ENCODE data around the gene KNL1.

KNL1 gene

DNA sequence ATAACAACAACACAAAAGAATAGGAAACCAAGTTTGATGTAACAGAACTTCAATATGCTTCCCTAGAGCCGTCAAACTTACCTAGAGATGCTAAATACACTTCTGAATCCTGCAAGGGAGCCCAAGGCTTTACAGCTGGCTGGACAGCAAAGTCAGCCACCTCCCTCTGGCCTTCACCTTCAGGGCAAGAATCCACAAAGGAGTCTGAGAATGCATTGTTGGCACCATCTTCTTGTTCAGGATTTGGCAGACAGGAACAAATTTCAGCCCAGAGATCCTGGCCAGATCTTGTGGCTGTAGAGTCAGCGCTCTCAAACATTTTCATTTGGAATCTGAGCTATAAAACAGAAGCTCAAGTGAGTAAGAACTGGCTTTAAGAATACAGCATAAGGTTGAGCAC is 31.4 kb upstream of the KNL1 start:
- Histone ChIP-seq H3K9me3 (ENCODE audit: insufficient read depth, low read depth, low read length) (no peaks in the 10 kb centered on the region), H3K4ac (ENCODE audit: low read depth, low read length) (no peak overlapping the region), H3K27ac (ENCODE audit: low read depth, low read length) (no peak overlapping the region), H2AK5ac (ENCODE audit: low read length) (no peak overlapping the region), H3K79me2 (ENCODE audit: control insufficient read depth, insufficient read depth, low read length, poor library complexity) (peaks cover 2% of the 10 kb centered on the region), H3K18ac (ENCODE audit: low read length) (no peak overlapping the region), H3K4me3 (ENCODE audit: low read depth, low read length) (no peak overlapping the region), H4K91ac (ENCODE audit: low read depth, low read length) (no peak overlapping the region), H3K36me3 (ENCODE audit: control insufficient read depth in 1 of 2, insufficient read depth in 2 of 2, low read length in 2 of 2) (peaks cover 0 to 3% of the 10 kb centered on the region in 2 experiments), H4K8ac (ENCODE audit: low read depth, low read length) (no peak overlapping the region), H2AFZ (ENCODE audit: insufficient read depth, low read length, poor library complexity) (no peak overlapping the region), H3K23ac (ENCODE audit: low read length) (no peak overlapping the region), H2BK5ac (ENCODE audit: low read depth, low read length, poor library complexity) (no peak overlapping the region), H3K14ac (ENCODE audit: low read length) (no peak overlapping the region), H3K9ac (ENCODE audit: low read length) (no peak overlapping the region), H3K4me2 (ENCODE audit: low read length) (no peak overlapping the region), H3K27me3 (ENCODE audit: insufficient read depth, low read length) (no peaks in the 10 kb centered on the region), H3K79me1 (ENCODE audit: low read length) (peaks cover 4% of the 10 kb centered on the region), H3K4me1 (ENCODE audit: control insufficient read depth in 1 of 2, insufficient read depth in 2 of 2, low read length in 2 of 2) (peaks cover 2% of the 10 kb centered on the region in 2 experiments), H2BK12ac (ENCODE audit: low read length) (no peak overlapping the region), H2BK120ac (ENCODE audit: insufficient read depth, low read length, poor library complexity) (no peak overlapping the region), H4K12ac (ENCODE audit: low read depth, low read length) (no peak overlapping the region)
- no CpG with 5 or more reads among the region's 2 CpGs for WGBS (ENCODE audit: extremely low coverage, insufficient coverage, insufficient read length)
- DNase-seq: no peak

DNA sequence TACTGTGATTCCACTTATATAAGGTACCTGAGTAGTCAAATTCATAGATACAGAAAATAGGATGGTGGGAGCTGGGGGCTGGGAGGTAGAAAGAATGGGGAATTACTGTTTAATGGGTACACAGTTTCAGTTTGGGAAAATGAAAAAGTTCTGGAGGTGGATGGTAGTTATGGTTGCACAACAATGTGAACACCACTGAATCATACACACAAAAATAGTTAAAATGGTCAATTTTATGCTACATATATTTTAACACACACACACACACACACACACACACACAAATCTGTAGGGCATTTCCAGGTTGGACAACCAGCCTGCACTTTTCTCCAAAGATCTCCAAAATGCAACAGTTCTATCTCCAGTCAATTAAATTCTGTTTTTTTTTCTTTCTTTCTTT is 30.6 kb upstream of the KNL1 start:
- no peak overlapping the region for H3K4ac ChIP-seq (ENCODE audit: low read depth, low read length)
- H3K9ac ChIP-seq (ENCODE audit: low read length): no peak overlapping the region
- H4K91ac ChIP-seq (ENCODE audit: low read depth, low read length): no peak overlapping the region
- H2BK5ac ChIP-seq (ENCODE audit: low read depth, low read length, poor library complexity): no peak overlapping the region
- no peak overlapping the region for H2BK120ac ChIP-seq (ENCODE audit: insufficient read depth, low read length, poor library complexity)
- no peak overlapping the region for H3K4me3 ChIP-seq (ENCODE audit: low read depth, low read length)
- H4K8ac ChIP-seq (ENCODE audit: low read depth, low read length): no peak overlapping the region
- H4K12ac ChIP-seq (ENCODE audit: low read depth, low read length): no peak overlapping the region
- DNase-seq: no peak
- H3K9me3 ChIP-seq (ENCODE audit: insufficient read depth, low read depth, low read length): no peaks in the 10 kb centered on the region
- H3K27me3 ChIP-seq (ENCODE audit: insufficient read depth, low read length): no peaks in the 10 kb centered on the region
- H3K79me1 ChIP-seq (ENCODE audit: low read length): peaks cover 4% of the 10 kb centered on the region
- no peak overlapping the region for H3K4me2 ChIP-seq (ENCODE audit: low read length)
- peaks cover 0 to 3% of the 10 kb centered on the region in 2 experiments for H3K36me3 ChIP-seq (ENCODE audit: control insufficient read depth in 1 of 2, insufficient read depth in 2 of 2, low read length in 2 of 2)
- H3K23ac ChIP-seq (ENCODE audit: low read length): no peak overlapping the region
- H3K14ac ChIP-seq (ENCODE audit: low read length): no peak overlapping the region
- H3K18ac ChIP-seq (ENCODE audit: low read length): no peak overlapping the region
- H3K79me2 ChIP-seq (ENCODE audit: control insufficient read depth, insufficient read depth, low read length, poor library complexity): peaks cover 2% of the 10 kb centered on the region
- no peak overlapping the region for H2AK5ac ChIP-seq (ENCODE audit: low read length)
- H2AFZ ChIP-seq (ENCODE audit: insufficient read depth, low read length, poor library complexity): no peak overlapping the region
- H3K4me1 ChIP-seq (ENCODE audit: control insufficient read depth in 1 of 2, insufficient read depth in 2 of 2, low read length in 2 of 2): peaks cover 2% of the 10 kb centered on the region in 2 experiments
- no peak overlapping the region for H2BK12ac ChIP-seq (ENCODE audit: low read length)
- no peak overlapping the region for H3K27ac ChIP-seq (ENCODE audit: low read depth, low read length)

DNA sequence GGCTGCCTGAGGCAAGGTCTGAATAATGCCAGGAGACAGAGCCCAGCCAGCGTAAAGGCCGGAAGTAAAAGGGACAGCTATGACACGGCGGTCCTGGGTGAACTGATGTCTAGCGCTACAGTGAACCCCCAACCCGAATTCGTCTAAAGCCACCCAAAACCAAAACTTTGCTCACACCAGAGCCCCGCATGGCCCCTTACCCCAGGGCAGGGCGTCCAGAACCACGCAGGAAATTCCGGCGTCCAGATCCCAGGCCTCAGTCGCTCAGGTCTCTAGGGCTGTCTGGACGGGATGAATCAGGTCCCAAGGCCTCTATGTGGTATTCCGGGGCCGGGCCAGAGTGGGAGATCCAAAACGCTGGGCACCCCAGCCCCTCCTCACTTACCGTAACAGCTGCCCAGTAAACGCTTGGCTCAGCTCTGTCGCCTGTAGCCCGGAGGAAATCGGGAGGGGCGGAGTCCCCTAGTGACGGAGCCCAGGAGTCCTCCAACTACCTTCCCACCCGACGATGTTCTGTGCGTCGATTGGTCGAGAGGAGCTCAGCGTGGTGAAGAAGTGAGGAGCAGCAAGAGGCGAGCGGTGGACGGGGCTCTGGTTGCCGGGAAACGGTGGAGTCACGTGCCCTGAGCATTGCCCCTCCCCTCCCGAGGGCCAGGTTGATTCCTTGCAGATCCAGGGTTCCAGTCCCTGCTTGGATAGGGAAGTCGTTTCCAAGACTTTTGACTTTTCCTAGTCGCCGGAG is 29.3 kb upstream of the KNL1 start, which contains the start of gene CCDC32:
CCDC32 (minus strand) TSS at position 452 of the 742 bp plus-strand sequence. CDS start 2,027 bp downstream, outside the sequence.
- WGBS (ENCODE audit: extremely low coverage, insufficient coverage, insufficient read length): no CpG with 5 or more reads among the region's 40 CpGs
- H2BK120ac ChIP-seq (ENCODE audit: insufficient read depth, low read length, poor library complexity): peak within 1 kb of the TSS; percentile 40

DNA sequence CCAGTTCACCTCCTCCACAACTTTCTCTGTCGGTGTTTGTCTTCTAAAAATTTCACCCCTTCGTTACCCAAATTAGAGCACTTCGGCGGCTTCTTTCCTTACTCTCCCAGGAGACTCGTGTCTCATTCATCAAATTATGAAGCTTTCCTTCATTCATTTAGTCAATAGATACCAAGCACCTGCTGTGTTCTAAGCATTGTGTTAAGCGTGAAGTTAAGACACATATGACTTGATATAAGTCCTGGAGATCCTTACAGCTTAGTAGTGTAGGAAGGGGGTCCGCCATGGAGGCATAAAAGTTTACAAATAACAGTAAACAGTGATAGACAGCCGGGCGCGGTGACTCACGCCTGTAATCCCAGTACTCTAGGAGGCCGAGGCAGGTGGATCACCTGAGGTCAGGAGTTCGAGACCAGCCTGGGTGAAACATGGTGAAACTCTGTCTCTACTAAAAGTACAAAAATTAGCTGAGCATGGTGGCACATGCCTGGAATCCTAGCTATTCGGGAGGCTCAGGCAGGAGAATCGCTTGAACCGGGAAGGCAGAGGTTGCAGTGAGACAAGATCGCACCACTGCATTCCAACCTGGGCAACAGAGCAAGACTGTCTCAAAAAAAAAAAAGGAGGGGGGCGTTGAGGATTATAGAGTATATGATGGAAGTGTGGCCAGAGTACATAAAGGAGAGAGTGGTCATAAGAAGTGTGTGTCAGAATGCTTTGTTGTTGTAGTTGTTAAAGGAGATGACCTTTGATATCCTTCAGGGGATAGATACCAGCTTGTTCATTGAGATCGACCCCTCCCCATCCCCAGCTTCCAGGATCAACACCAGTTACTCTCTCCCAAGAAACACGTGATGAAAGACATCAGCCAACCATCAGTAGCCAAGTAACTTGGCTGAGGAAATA is 28.5 kb upstream of the KNL1 start:
- Histone ChIP-seq H4K12ac (ENCODE audit: low read depth, low read length) (no peak overlapping the region), H2BK5ac (ENCODE audit: low read depth, low read length, poor library complexity) (no peak overlapping the region), H3K27ac (ENCODE audit: low read depth, low read length) (no peak overlapping the region), H3K4ac (ENCODE audit: low read depth, low read length) (no peak overlapping the region), H3K36me3 (ENCODE audit: control insufficient read depth in 1 of 2, insufficient read depth in 2 of 2, low read length in 2 of 2) (peaks cover 0 to 3% of the 10 kb centered on the region in 2 experiments), H4K8ac (ENCODE audit: low read depth, low read length) (no peak overlapping the region), H3K18ac (ENCODE audit: low read length) (no peak overlapping the region), H3K79me1 (ENCODE audit: low read length) (peaks cover 7% of the 10 kb centered on the region), H3K4me3 (ENCODE audit: low read depth, low read length) (no peak overlapping the region), H2BK120ac (ENCODE audit: insufficient read depth, low read length, poor library complexity) (no peak overlapping the region), H3K23ac (ENCODE audit: low read length) (no peak overlapping the region), H4K91ac (ENCODE audit: low read depth, low read length) (no peak overlapping the region), H3K9me3 (ENCODE audit: insufficient read depth, low read depth, low read length) (no peaks in the 10 kb centered on the region), H3K4me2 (ENCODE audit: low read length) (peak overlapping the region; percentile 52), H3K27me3 (ENCODE audit: insufficient read depth, low read length) (no peaks in the 10 kb centered on the region), H3K14ac (ENCODE audit: low read length) (no peak overlapping the region), H2BK12ac (ENCODE audit: low read length) (no peak overlapping the region), H3K79me2 (ENCODE audit: control insufficient read depth, insufficient read depth, low read length, poor library complexity) (peaks cover 4% of the 10 kb centered on the region), H2AK5ac (ENCODE audit: low read length) (no peak overlapping the region), H3K4me1 (ENCODE audit: control insufficient read depth in 1 of 2, insufficient read depth in 2 of 2, low read length in 2 of 2) (peaks cover 4 to 5% of the 10 kb centered on the region in 2 experiments), H3K9ac (ENCODE audit: low read length) (no peak overlapping the region), H2AFZ (ENCODE audit: insufficient read depth, low read length, poor library complexity) (peak overlapping the region; percentile 12)
- WGBS (ENCODE audit: extremely low coverage, insufficient coverage, insufficient read length): no CpG with 5 or more reads among the region's 20 CpGs
- peak; percentile 17 to 38 for DNase-seq

More for the DNA sequence above, 29.3 kb upstream of the KNL1 start, which contains the start of gene CCDC32:
- no peak within 1 kb of the TSS for H3K23ac ChIP-seq (ENCODE audit: low read length)
- H3K18ac ChIP-seq (ENCODE audit: low read length): peak within 1 kb of the TSS; percentile 67
- peak within 1 kb of the TSS; percentile 82 for H3K4me3 ChIP-seq (ENCODE audit: low read depth, low read length)
- no peak within 1 kb of the TSS for H2BK12ac ChIP-seq (ENCODE audit: low read length)
- peak within 1 kb of the TSS; percentile 80 for H3K4me2 ChIP-seq (ENCODE audit: low read length)
- H4K8ac ChIP-seq (ENCODE audit: low read depth, low read length): peak within 1 kb of the TSS; percentile 77
- H3K36me3 ChIP-seq (ENCODE audit: control insufficient read depth in 1 of 2, insufficient read depth in 2 of 2, low read length in 2 of 2): peaks cover 0 to 3% of the 10 kb centered on the region in 2 experiments
- H3K9ac ChIP-seq (ENCODE audit: low read length): peak within 1 kb of the TSS; percentile 86
- H3K14ac ChIP-seq (ENCODE audit: low read length): peak within 1 kb of the TSS; percentile 64
- peak within 1 kb of the TSS; percentile 48 for H3K4ac ChIP-seq (ENCODE audit: low read depth, low read length)
- peak within 1 kb of the TSS; percentile 73 for H2BK5ac ChIP-seq (ENCODE audit: low read depth, low read length, poor library complexity)
- peaks cover 2% of the 10 kb centered on the region in 2 experiments for H3K4me1 ChIP-seq (ENCODE audit: control insufficient read depth in 1 of 2, insufficient read depth in 2 of 2, low read length in 2 of 2)
- H2AFZ ChIP-seq (ENCODE audit: insufficient read depth, low read length, poor library complexity): peak within 1 kb of the TSS; percentile 80
- peaks cover 4% of the 10 kb centered on the region for H3K79me2 ChIP-seq (ENCODE audit: control insufficient read depth, insufficient read depth, low read length, poor library complexity)
- peak within 1 kb of the TSS; percentile 76 for H4K91ac ChIP-seq (ENCODE audit: low read depth, low read length)
- no peak within 1 kb of the TSS for H2AK5ac ChIP-seq (ENCODE audit: low read length)
- peak within 1 kb of the TSS; percentile 88 for H3K27ac ChIP-seq (ENCODE audit: low read depth, low read length)
- DNase-seq: peak; percentile 99 to 100
- H3K27me3 ChIP-seq (ENCODE audit: insufficient read depth, low read length): no peaks in the 10 kb centered on the region
- peaks cover 7% of the 10 kb centered on the region for H3K79me1 ChIP-seq (ENCODE audit: low read length)
- H3K9me3 ChIP-seq (ENCODE audit: insufficient read depth, low read depth, low read length): no peaks in the 10 kb centered on the region
- no peak within 1 kb of the TSS for H4K12ac ChIP-seq (ENCODE audit: low read depth, low read length)

Data from trophoblast cell (in vitro differentiated cells and primary cell).